SK-N-SH (cell line): Measurements from ENCODE around the gene LPP.

Experiments
- IRF3 ChIP-seq: fragments of 150-350 bp; IDR thresholded peaks from 2 replicates; pipeline ENCODE4 v1.6.1; 2016; ENCODE audit warnings: mild to moderate bottlenecking, low read depth, low read length
- JUND ChIP-seq: IDR thresholded peaks from 2 replicates; pipeline ENCODE4 v1.4.0; 2012
- POLR2AphosphoS5 ChIP-seq: IDR thresholded peaks from 2 replicates; pipeline ENCODE4 v1.6.1; 2012; ENCODE audit warnings: low read depth, low read length
- RXRA ChIP-seq: IDR thresholded peaks from 2 replicates; pipeline ENCODE4 v1.4.0; 2012; ENCODE audit warnings: low read depth, mild to moderate bottlenecking, borderline replicate concordance
- TF ChIP-seq, protein P1 (sequence below): IDR thresholded peaks from 2 replicates; pipeline ENCODE4 v1.4.0; 2012; ENCODE audit warnings: low read depth, borderline replicate concordance
- TF ChIP-seq, protein P2 (sequence below): fragments of 200-600 bp; sonication (generic); IDR thresholded peaks from 2 replicates; pipeline ENCODE4 v1.6.1; 2017; ENCODE audit warnings: antibody characterized with exemption, mild to moderate bottlenecking, moderate library complexity

DNA sequence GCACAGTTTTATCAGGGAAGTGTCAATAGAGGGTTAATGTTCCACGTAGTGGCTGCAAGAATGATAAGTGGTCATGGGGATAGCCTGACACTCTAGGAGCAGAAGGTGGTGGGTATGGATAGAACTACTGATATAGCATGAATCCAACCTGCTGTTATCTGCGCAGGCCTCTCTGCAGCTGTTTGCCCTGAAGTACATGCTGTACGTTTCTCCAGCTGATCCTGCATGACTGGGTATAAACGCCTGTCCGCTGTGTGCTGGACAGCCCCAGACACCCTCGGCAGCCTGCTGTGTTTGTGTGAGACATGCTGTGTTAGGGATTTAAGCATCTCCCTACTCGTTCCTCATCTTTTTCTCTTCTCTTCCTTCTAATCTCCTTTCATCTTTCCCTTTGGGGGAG is 87.1 kb downstream of the LPP start:
- no peak for TF ChIP-seq POLR2AphosphoS5
- no peak for TF ChIP-seq JUND
- TF ChIP-seq, protein P1, sequence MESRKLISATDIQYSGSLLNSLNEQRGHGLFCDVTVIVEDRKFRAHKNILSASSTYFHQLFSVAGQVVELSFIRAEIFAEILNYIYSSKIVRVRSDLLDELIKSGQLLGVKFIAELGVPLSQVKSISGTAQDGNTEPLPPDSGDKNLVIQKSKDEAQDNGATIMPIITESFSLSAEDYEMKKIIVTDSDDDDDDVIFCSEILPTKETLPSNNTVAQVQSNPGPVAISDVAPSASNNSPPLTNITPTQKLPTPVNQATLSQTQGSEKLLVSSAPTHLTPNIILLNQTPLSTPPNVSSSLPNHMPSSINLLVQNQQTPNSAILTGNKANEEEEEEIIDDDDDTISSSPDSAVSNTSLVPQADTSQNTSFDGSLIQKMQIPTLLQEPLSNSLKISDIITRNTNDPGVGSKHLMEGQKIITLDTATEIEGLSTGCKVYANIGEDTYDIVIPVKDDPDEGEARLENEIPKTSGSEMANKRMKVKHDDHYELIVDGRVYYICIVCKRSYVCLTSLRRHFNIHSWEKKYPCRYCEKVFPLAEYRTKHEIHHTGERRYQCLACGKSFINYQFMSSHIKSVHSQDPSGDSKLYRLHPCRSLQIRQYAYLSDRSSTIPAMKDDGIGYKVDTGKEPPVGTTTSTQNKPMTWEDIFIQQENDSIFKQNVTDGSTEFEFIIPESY: no peak
- TF ChIP-seq, protein P2, sequence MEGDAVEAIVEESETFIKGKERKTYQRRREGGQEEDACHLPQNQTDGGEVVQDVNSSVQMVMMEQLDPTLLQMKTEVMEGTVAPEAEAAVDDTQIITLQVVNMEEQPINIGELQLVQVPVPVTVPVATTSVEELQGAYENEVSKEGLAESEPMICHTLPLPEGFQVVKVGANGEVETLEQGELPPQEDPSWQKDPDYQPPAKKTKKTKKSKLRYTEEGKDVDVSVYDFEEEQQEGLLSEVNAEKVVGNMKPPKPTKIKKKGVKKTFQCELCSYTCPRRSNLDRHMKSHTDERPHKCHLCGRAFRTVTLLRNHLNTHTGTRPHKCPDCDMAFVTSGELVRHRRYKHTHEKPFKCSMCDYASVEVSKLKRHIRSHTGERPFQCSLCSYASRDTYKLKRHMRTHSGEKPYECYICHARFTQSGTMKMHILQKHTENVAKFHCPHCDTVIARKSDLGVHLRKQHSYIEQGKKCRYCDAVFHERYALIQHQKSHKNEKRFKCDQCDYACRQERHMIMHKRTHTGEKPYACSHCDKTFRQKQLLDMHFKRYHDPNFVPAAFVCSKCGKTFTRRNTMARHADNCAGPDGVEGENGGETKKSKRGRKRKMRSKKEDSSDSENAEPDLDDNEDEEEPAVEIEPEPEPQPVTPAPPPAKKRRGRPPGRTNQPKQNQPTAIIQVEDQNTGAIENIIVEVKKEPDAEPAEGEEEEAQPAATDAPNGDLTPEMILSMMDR: no peak
- no peak for TF ChIP-seq RXRA
- no peak for TF ChIP-seq IRF3
